ENCODE measurements around the gene CLDN22.

CLDN22 gene

GRCh38 chr4:183318656-183319055 lies 1.4 kb downstream of the CLDN22 start:
- no peak for DNase-seq

DNA sequence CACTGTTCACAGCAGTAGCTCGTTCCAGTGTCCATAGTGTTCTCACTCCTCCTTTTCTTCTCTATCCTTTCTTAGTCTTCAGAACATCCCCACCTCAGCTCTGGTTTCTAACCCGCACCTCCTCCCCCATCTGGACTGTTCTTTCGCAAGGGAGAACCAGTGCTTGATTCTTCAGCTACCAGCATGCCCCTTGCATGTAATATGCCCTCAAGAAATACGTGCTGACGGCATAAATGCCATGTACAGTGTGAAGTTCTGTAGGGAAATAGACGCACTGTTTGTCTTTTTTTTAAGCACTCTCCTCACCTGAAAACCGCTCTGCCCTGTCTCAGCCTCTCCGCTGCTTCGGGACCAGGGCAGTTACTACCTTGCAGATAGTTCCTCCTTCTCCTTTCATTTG lies 5.3 kb downstream of the CLDN22 start:
- DNase-seq = no peak

GRCh38 chr4:183314336-183314735 lies 5.7 kb downstream of the CLDN22 start:
- no peak for DNase-seq

GRCh38 chr4:183312841-183313240 lies 7.2 kb downstream of the CLDN22 start:
- no peak for DNase-seq

DNA sequence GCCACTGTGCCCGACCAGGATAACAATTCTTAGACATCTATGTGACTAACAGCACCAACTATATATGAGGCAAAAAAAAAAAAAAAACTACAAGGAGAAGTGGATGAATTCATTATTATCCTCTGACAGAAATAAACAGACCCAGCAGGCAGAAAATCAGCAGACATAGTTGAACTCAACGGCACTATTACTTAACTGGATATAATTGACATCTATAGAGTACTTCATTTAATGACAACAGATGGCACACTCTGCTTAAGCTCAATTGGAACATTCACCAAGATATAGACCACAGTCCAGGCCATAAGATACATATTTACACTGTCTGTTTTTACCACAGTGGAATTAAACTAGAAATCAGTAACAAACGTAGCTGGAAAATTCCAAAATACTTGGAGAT lies 13.3 kb downstream of the CLDN22 start:
- DNase-seq = no peak

DNA sequence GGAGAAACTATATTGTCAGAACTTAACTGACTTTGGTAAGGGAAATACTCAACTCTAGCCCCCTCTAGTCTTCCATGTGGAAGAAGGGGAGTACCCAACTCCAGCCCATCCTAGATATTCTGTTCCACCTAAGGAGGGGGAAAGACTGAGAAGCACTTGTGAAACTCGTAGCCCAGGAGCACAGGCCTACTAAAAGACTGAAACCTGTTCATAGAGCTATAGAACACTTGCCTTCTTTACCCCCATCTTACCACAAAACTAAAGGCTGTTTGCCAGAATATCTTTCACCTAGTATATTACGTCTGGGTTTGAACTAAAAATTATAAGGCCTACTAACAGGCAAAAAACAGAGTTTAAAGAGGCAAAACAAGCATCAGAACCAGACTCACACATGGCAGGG lies 15.5 kb downstream of the CLDN22 start:
- no peak for DNase-seq

DNA sequence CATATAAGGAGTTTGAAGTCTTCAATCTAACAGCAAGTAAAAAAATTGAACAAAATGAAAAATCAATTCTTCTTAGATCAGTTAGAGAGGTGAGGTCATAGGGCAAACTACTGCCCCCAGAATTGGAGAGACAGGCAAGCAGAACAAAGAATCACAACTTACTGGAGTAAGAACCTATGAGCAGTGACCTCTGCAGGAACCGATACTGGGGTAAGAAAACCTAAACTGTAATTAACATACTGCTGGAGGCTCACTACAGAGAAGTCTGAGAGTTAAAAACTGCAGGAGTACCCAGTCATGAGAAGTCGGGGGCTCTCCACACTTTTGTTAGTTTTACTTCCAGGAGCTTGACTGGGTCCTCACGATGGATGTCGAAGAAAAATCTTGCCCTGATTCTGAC lies 16.0 kb downstream of the CLDN22 start:
- DNase-seq = no peak

- no peak for DNase-seq
These were observed 16.8 kb downstream of the CLDN22 start for GRCh38 chr4:183303301-183303700.

- no peak for DNase-seq
These were observed 19.4 kb downstream of the CLDN22 start for GRCh38 chr4:183300655-183301054.

DNA sequence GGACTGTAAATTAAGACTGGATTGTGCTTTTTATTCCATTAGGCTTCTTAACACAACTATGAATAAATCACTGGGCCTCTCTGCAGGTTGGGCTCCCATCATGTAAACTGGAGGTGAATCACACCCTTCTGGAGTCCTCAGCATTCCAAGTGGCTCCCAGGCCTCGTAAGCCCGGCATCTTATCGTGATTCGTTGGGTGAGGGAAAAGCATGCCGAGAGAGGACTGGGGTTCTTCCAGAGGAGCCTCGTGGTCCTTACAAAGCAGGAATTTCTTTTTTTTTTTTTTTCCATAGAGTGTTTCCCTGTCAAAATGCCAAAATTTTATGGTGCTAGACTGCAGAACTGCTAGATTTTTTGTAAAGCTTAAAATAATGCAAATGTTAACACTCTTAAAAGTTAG lies 20.0 kb downstream of the CLDN22 start:
- no peak for DNase-seq

DNA sequence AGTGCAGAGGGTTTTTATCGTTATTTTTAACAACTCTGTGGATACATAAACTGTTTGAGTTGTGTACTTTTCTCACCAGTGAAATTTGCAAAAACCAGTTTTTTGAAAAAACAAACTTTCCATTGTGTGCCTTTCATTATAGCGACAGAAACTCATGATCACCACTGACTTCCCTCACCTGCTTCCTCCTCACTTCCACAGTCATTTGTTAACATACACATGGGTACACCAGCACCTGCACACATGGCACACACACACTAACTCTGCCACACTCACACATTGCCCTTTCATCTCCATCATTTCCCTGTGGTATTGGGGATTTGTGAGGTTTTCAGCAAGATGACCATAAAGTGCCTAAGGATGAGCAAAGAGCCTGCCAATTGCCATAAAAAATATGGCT lies 20.6 kb downstream of the CLDN22 start:
- no peak for DNase-seq

DNA sequence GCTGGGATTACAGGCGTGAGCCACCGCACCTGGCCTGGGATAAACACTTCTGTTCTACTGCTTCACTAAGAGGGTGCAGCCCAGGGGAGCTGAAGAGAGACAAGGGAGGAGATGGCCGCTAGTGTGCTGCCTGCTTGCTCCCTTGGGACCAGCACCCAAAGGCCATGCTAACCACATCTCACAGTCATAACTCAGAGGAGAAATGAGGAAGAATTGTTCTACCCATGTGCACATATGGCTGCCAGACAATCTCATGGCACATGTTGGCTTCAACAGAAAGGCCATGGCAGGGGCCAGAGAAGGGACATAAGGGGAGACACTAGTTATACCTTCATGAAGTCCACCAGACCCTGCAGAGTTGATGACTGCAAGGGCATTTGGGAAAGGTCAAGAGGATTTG lies 22.4 kb downstream of the CLDN22 start:
- DNase-seq = no peak

GRCh38 chr4:183295711-183296110 lies 24.4 kb downstream of the CLDN22 start:
- DNase-seq = no peak

DNA sequence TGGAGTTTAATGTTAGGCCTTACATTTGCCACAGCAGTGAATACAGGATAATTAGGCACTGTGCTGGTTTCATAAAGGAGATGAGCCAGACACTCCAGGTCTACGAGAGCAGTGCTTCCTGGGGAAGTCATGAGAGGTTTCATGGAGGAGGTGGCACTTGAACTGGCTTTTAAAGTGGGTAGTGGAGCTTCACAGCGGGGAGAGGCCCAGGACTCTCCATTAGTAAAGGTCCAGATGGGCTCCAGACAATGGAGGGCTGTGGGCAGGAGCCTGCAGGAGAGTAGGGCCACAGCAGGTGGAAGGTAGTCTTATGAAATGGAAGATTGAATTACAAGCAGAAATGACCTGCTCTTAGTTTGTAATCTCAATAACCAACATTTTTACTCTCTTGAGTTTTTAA lies 29.0 kb downstream of the CLDN22 start:
- peak; percentile 3 for DNase-seq

DNA sequence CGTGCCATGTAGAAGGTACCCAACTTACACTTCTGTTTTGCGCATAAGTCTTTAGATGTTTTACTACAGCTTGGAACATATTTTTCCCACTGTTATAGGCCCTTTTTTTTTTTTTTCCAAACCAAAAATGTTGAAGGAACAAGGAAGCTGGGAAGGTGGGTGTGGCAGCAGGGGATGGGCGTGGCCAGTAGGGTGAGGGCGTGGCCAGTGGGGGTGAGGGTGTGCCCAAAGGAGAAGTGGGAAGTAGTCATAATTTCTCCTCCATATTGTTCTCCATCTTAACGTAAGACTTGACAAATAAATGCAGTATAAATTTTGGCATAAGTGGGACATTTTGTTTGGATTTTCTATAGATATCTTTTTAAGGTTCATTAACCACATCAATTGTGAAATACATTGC lies 30.4 kb downstream of the CLDN22 start:
- no peak for DNase-seq

GRCh38 chr4:183288955-183289354 lies 31.1 kb downstream of the CLDN22 start:
- no peak for DNase-seq

DNA sequence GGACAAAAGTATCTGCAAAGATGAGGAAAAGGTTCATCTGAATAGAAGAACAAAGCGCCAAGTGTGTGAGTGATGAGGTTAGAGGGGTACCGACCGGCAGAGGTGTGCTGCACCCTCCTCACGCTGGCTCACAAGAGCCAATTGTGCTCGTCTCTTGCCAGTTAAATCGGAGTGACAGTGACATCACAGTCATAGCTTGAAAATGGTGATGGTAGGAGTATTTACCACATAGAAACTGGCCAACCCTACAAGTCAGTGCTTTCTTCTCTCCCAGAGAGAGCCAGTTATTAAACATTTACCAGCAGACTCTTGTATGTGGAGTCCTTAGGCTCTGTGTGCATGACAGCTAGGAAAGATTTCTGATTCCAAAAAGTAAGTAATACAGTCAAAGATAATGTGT lies 32.4 kb downstream of the CLDN22 start:
- no peak for DNase-seq

DNA sequence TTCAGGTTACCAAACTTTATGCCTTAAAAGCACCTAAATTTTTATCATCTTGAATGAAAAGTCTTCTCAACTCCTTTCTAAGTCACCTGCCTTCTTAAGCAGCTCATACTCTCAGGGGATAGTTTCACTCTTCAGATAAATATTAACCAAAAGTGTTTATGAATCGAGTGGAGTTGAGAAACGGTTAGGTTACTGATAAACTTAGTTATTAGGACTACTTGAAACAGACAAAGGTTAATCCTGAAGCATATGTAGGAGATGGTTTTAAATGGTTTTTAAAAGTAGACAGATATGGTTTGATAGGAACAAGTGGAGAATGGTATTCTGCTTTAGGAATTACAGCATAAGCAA lies 32.8 kb downstream of the CLDN22 start:
- no peak for DNase-seq

- no peak for DNase-seq
These were observed 33.3 kb downstream of the CLDN22 start for GRCh38 chr4:183286590-183287308.

GRCh38 chr4:183285886-183286285 lies 34.2 kb downstream of the CLDN22 start:
- no peak for DNase-seq

DNA sequence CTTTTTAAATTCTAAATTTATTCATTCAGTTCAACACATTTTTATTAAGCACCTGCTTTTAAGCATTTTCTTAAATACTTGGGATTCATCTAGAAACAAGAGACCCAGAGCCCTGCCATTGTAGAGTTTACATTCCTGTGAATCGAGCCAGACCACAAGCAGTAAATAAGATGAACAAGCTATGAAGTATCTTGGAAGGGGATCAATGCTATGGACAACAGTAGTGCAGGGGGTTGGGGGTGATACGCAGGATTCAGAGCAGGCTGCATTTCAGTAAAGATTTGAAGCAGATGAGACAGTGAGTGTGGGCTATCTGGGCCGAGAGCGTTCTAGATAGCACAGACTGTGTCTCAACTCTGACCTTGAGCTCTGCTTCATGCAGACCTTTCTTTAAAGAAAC lies 35.1 kb downstream of the CLDN22 start:
- no peak for DNase-seq

- no peak for DNase-seq
These were observed 35.8 kb downstream of the CLDN22 start for GRCh38 chr4:183284258-183284785.

DNA sequence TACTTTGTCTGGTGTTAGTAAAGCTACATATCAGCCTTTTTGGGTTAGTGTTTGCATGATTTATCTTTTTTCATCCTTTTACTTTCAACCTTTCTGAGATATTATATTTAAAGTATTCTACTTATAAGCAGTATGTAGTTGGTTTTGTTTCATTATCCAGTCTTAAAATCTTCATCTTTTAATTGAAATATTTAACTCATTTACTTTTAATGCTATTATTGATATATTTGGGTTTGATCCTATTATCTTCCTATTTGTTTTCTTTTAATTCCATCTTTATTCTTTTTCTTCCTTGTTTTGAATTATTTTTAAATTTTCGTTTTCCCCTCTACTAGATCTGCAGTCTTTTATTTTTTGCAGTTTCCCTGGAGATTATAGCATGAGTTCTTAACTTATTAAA lies 44.0 kb downstream of the CLDN22 start:
- no peak for DNase-seq

DNA sequence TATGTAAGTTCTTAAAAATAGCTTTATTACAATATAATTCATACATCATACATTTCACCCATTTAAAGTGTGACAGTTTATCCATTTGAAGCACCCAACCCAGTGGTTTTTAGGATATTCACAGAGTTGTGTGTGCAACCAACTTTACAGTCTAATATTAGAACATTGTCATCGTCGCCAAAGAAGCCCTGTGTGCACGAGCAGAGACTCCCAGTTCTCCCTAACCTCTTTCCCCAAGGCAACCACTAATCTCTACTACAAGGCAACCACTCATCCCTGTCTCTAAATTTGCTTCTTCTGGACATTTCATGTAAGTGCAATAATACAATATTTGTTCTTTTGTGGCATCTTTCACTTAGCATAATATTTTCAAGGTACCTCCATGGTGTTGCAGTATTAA lies 47.7 kb downstream of the CLDN22 start:
- no peak for DNase-seq

DNA sequence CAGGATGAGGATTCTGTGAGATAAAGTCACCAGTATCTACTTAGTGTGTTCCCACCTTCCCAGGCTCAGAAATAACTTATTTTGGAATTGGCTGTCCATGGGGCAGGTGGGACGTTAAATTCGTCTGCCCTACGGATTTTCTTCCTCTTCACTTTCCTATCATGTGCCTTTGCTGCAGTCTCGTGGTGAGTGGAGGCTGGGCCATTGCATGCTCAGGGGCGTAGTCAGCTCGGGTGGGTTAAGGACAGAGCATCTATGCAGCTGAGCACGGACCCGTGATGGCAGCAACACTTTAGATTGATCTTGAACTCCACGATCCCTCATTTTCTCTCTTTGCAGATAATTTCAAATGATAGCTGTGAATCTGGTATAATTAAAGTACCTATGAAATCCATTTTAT lies 51.5 kb downstream of the CLDN22 start:
- no peak for DNase-seq
